NCI-H2196 (cell line): ENCODE data around the gene ZNF850.
A peak's percentile ranks its signal among the peaks of the same experiment; 100 is the strongest.

Source experiments
- DNase-seq: peaks from one replicate; lab custom pipeline; 2025; ENCODE audit not compliant: unreplicated experiment; lab: John Stamatoyannopoulos, UW

Gene ZNF850

DNA sequence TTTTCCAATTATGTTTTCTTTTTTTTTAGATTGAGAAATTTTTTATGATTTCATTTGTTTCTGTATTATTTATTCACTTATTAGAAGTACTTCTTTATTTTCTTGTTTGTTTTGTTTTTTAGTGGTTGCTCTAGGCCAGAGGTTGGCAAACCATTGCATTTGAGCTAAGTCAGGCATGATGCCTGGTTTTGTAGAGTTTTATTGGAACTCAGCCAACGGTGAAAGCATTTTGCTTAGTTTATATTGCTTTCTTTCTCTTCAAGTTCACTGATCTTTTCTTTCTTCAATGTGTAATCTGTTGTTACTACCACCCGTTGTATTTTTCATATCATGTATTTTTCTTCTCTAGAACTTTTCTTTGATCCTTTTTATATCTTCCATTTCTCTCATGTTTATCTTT is 65.5 kb downstream of the ZNF850 start:
- DNase-seq: no peak

DNA sequence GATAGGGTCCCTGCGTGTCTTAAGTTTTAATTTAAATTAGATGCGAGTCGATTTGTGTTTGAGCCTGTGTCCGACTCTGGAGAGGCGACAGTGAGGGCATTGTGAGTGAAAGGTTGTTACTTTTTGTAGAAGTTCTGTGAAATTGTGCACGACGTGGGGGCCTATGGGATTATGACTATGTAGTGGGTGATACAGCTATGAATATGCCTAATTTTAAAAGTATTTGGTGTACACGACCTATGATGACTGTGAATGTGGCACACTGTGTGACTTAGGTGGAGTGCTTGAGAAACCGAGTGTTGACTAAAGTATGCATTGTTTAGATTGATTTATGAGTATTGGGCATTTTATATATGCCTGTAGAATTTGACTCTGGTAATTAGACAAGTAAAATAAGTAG is 84.5 kb downstream of the ZNF850 start:
- DNase-seq: no peak

DNA sequence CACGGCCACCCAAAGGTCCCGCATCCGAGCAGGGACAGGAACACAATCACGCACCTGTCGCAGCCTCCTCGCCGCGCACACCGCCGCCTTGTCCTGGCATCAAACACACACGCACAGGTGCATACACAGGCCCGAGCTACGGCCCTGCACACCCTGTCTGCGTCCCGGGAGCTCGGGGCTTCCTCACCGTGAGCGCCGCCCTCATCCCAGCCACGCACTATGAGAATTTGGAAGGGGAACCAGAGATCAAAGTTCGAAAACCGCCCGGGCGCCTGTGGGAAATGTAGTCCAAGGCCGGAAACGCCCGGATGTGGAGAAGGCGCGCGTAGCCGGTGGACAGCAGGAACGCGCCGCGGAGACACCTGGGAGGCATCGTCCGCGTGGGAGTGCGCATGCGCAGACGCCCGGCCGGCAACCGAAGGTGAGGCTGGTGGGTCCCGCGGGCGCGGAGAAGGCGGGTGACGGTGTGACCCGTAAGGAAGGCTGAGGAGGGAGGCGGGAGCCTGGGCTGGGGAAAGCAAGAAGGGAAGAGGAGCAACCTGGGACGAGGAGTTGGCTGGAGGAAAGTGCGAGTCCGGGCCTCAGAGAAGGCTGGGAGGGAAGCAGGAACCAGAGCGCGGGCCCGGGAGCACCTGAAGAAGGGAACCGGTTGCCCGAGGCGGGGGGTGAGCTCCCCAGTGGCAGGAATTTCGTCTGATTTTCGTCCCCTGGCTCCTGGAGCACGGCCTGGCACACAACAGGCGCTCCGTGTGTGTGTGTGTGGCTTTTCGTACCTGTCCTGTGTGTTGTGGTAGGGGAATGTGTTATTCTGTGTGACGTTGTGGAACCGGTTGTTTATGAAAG is 85.2 kb downstream of the ZNF850 start, which contains the start of gene ZNF567:
TSS of gene ZNF567 (plus strand) at position 399 of the 843 bp plus-strand sequence. CDS start 7,256 bp downstream, outside the sequence.
- DNase-seq: peak; percentile 94

DNA sequence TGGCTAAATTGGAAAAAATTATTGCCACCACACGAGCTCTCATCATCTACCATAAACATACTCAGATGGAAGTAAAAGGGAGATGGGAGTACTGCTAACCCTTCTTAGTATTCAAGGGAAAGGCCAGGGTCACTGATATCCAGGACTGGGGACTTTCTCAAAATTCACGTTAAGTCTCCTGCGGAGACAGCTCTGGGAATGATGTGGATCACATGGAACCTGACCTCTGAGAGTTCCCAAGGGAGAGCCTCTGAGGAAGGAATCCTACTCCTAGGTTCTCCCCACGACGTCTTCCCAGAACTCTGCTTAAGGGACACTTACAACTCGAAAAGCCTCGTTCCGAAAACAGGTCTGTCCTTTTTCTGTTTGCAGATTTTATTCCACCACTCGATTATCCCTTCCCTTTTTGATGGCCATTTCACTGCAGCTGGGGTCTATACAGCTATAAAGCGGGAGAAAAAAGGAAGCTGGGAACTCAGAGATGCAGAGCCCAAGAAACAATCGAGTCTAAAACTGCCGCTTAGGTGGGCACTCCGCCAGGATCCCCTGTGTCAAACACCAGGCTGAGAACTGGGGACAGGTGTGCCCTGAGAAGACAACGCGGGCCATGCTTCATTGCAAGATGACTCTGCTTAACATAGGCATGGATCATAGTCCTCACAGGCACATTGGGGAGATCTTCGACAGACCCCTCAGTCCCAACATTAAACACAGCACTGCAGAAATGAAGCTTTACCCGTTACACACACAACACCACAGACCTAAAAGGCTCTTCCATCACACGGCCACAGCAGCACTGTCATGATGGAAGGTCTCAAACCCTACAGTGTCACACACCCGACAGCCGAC is 86.0 kb downstream of the ZNF850 start:
- DNase-seq: peak; percentile 2

DNA sequence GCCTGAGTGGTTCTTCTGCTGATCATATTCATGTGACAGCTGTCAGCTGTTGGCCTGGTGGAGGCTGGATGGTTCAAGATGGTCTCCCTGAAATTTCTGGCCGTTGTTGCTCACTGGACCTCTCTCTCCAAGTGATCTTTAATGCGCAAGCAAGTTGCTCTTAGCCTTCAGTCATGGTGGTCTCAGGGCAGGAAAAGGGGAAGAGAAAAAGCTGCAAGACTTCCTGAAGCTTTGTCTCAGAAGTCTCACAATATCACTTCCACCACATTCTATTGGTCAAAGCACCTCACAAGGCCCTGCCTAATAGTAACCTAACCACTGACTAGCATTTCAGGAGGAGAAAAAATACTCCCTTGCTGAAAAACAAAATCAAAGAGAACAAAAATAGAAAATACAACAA is 86.8 kb downstream of the ZNF850 start:
- no peak for DNase-seq

DNA sequence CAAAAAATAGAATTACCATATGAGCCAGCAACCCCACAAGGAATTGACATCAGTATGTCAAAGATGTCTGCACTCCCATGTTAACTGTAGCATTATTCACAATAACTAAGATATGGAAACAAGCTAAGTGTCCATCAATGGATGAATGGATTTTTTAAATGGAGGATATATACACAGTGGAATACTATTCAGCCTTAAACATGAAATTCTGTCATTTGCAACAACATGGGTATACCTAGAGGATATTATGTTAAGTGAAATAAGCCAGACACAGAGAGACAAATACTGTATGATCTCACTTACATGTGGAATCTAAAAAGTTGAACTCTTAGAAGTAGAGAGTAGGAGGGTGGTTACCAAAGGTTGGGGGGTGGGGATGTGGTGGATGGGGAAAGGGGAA is 93.2 kb downstream of the ZNF850 start:
- DNase-seq: no peak

DNA sequence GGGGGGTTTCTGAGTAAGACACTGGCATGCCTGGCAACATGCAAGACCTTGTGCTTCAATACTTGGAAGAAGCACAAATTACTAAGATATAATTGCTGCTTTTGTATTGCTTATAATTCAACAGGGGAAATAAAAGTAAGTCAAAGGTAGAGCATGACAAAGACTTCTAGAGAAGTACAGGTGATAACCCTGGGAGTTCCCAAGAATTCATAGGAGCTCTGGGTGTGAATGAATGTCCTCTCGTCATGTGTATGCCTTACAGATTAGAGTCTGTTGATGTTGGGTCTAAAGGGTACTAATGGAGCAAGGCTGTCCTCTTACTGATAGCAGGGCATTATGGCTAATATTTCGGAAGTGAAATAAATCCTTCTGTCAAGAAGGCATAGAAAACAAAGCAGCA is 98.4 kb downstream of the ZNF850 start:
- no peak for DNase-seq

DNA sequence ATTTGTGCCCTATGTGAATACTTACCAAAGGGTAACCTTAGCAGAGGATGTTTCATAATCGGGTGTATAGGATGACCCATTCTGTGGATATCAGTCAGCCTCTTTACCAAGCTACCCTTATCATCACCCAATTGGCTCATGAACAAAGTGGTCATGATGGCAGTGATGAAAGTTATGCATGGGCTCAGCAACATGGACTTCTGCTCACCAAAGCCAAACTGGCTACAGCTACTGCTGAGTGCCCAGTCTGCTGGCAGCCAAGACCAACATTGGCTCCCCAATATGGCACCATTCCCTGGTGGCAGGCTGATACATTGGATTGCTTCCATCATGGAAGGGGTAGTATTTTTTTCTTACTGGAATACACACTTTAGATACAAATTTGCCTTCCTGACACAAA is 100.2 kb downstream of the ZNF850 start:
- no peak for DNase-seq

DNA sequence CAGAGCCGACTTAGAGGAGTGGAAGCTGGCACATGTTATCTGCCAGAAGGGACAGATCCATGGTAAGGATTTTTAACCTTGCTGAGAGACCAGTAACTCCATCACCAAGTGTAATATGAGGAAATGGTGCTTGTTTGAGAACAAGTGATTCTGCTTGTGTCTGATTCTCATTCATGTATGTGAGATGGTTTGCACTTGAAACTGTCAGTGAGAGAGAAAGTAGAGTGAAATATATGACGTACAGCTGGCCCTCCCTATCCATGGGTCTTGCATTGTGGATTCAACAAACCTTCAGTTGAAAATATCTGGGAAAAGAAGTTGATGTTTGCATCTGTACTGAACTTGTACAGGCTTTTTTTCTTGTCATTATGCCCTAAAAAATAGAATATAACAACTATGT is 104.0 kb downstream of the ZNF850 start:
- DNase-seq: no peak

DNA sequence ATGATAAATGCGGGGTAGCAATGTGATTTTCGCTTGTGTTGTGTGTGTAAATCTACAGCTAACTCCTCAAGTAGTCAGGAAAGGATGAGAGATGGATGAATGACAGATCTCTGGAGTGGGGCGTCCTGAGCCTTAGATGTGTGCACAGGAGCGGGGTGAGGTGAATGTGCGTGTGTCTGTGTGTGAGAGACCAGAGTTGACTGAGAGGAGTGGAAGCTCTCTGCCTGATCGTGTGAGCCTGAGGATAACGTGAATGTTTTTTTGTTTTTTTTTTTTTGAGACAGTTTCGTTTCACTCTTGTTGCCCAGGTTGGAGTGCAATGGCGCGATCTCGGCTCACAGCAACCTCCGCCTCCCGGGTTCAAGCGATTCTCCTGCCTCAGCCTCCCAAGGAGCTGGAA is 106.8 kb downstream of the ZNF850 start:
- DNase-seq: no peak
